Gastroesophageal sphincter (tissue), 3 donors: ENCODE measurements around the gene SGCE.

Experiments
- CTCF ChIP-seq, 4 experiments: fragments of 200-600 bp in 2 of 4; fragments of 450-650 bp in 2 of 4; sonication (generic) in 1 of 4; IDR thresholded peaks; one replicate each; pipeline ENCODE4 v1.5.1; 2017 to 2019; ENCODE audit warnings: antibody characterized with exemption in 4 of 4, mild to moderate bottlenecking in 2 of 4, moderate library complexity in 2 of 4
- EP300 ChIP-seq: sonication (generic); formaldehyde crosslinking; IDR thresholded peaks from one replicate; pipeline ENCODE4 v1.6.1; 2017; ENCODE audit warnings: antibody characterized with exemption, mild to moderate bottlenecking
- POLR2A ChIP-seq, 2 donors: fragments of 450-650 bp; IDR thresholded peaks; one replicate each; pipeline ENCODE4 v1.6.1; 2017; ENCODE audit warnings: antibody characterized with exemption in 2 of 2, mild to moderate bottlenecking in 2 of 2, moderate library complexity in 1 of 2

- TF ChIP-seq POLR2A (IDR thresholded peaks at IDR 0.05) (no peak), EP300 (no peak), CTCF (IDR thresholded peaks at IDR 0.05) (no peak)
These were observed 79.6 kb downstream of the SGCE start for GRCh38 chr7:94576316-94576715.
